ENCODE data around the gene TMEM131.
A peak's percentile ranks its signal among the peaks of the same experiment; 100 is the strongest.
"Not testable (repeated sequence)": the region's sequence is repeated elsewhere in the genome, so short reads cannot be mapped to it uniquely, and the experiment has no call there.

Gene TMEM131, protein sequence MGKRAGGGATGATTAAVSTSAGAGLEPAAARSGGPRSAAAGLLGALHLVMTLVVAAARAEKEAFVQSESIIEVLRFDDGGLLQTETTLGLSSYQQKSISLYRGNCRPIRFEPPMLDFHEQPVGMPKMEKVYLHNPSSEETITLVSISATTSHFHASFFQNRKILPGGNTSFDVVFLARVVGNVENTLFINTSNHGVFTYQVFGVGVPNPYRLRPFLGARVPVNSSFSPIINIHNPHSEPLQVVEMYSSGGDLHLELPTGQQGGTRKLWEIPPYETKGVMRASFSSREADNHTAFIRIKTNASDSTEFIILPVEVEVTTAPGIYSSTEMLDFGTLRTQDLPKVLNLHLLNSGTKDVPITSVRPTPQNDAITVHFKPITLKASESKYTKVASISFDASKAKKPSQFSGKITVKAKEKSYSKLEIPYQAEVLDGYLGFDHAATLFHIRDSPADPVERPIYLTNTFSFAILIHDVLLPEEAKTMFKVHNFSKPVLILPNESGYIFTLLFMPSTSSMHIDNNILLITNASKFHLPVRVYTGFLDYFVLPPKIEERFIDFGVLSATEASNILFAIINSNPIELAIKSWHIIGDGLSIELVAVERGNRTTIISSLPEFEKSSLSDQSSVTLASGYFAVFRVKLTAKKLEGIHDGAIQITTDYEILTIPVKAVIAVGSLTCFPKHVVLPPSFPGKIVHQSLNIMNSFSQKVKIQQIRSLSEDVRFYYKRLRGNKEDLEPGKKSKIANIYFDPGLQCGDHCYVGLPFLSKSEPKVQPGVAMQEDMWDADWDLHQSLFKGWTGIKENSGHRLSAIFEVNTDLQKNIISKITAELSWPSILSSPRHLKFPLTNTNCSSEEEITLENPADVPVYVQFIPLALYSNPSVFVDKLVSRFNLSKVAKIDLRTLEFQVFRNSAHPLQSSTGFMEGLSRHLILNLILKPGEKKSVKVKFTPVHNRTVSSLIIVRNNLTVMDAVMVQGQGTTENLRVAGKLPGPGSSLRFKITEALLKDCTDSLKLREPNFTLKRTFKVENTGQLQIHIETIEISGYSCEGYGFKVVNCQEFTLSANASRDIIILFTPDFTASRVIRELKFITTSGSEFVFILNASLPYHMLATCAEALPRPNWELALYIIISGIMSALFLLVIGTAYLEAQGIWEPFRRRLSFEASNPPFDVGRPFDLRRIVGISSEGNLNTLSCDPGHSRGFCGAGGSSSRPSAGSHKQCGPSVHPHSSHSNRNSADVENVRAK (N-terminal part only)

DNA sequence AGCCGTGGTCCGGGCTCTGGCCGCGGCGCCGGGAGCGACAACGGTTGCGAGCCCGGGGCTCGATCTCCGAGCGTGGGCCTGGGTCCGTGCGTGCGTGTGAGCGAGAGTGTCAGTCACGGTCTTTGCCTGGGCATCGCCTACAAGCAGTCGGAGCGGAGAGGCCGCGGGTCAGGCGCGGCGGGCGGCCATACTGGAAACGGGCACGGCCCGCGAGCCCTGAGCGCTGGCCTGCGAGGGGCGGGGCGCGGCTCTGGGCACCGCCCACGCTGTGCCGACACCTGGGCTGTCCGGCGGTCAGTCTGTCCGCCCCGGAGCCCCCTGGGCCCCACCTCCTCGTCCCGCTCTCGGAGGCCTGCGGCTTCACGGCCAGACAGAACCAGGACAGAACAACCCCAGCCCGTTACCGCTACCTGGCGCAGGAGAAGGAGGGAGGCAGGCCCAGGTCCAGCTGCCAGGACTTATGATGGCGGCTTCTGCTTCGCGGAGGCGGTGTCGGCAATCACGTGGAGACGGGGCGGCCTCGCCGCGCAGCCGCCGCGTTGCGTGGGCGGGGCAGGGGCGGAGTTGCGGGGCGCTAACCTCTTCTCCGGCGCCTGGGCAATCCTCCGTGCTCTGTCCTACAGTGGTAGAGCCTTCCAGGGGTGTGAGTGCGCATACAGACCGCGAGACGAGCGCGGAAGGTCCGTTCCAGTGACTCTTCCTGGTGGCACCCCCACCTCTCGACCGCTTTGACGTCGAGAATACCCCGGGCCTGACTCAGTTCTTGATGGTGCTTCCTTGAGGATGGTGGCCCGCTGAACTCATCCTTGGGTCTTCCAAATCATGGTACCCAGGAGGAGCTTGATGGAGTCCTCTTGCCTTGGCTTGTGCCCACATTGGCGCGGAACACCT, at the start of gene TMEM131:
Gene TMEM131, minus strand, starts transcription at position 215 of the 891 bp plus-strand sequence. CDS start 286 bp downstream, outside the sequence.
- DNase-seq: peak; percentile 96 to 97

DNA sequence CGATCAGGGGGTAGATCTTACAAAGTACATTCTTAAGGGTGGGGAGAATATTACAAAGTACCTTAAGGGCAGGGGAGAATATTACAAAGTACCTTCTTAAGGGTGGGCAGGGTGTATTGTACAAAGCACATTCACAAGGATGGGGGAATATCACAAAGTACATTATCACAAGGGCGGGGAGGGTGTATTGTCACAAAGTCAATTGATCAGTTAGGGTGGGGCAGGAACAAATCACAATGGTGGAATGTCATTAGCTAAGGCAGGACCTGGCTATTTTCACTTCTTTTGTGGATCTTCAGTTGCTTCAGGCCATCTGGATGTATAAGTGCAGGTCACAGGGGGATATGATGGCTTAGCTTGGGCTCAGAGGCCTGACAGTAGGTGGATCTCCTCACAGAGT, 49.0 kb upstream of the TMEM131 start:
- DNase-seq: not testable (repeated sequence)

DNA sequence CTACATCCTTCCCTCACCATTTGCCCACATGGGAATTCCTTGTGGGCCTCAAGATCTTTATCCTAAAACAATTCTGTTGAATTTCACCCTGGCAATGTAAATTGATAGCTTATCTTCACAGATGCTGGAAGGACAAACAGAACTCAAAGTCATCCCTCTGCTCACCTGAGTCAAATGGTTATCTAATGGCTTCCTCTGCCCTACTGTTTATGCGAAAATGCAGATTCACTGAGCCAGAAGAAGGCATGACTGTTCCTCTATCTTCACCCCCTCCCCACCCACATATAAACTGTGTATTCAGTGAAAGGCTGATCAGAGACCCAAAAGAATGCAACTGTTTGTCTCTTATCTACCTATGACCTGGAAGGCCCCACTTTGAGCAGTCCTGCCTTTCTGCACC, 47.4 kb upstream of the TMEM131 start:
- no peak for DNase-seq

DNA sequence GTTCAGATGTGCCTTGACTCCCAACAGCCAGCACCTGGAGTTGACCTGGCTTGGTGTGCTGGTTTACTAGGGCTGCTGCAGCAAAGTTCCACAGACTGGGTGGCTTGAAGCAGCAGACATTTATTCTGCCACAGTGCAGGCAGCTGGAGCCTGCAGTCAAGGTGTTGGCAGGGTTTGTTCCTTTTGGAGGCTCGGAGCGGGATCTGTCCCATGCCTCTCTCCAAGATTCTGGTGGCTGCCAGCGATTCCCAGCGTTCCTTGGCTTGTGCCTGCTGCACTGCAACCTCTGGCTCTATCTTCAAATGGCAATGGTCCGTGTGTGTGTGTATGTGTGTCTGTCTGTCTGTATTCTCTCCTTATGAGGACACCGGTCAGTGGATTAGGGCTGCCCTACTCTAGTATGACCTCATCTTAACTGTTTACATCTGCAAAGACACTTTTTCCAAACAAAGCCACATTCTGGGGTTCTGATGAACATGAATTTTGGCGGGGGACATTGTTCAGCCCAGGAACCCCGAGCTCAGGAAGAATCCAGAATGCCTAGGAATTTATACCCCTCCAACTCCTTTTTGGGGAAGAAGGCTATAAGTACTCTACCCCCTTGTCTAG, 44.7 kb upstream of the TMEM131 start:
- DNase-seq: no peak

DNA sequence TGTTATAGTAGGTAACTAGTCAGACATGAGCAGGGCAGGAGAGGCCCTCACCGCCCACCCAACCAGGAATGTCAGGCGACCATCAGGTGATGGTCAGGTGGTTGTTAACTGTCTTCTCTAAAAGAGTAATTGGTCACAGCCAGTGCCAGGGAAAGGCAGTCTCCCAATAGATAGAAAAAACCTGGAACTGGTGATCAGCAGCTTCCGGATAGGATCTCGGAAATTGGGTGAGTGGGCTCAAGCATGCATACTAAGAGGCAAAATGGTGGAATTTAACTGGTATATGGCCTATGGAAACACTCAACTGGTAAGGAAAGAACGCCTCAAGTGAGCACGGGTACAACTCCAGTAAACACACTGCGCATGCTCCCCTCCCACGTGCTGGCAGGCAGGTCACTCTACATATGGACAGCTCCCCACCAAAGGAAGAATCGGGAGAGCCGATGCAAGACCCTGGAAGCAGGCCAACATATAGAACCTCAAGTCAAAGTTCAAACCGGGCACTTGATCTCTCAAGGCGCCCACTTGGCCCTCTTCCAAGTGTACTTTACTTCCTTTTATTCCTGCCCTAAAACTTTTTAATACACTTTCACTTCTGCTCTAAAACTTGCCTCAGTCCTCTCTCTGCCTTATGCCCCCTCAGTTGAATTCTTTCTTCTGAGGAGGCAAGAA, 43.5 kb upstream of the TMEM131 start:
- DNase-seq: no peak

DNA sequence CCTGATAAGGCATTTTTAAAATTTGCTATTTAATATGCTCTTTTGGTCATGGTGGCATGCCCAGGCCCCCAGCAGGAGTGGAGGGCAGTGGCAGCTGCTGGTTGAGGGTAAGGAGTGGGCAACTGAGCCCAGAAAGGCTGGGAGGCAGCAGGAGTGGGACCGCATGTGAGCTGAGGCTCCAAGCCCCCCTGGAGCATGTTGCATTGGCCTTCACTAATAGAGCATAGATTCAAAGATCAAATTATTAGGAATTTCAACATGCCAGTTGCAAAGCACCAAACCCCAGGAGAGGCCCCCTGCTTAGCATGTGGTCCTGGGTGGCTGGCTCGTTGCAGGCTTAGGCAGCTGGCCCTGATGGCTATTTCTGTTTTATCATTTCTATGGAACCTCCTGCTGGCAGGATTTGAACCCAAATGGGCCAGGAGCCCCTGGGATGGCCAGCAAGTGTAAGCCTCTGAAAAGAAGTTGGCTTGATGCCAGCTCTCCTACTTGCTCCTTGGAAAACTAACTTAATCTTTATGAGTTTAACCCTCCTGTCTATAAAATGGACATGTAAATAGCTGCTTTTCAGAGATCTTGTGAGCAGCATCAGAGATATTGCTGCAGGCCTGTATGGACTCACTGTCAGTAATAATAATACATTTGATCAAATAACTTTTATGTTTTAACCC, 42.1 kb upstream of the TMEM131 start:
- no peak for DNase-seq

DNA sequence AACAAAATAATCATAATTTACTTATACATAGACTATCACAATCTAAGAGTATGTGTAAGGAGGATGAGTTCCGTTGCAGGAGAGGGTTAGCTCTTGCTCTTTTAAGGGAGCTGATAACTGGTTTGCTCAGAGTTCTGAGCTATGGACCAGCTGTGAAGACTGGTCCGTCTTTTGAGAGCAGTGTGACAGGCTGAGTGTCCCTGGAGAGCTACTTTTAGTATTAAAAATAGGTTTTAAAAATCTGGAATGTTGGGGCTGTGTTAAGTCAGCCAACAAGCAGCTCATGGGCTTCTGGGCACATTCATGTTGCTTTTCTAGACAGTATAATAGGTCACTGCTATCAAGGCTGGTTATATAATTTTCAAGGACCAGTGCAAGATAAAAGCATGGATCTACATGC, 41.5 kb upstream of the TMEM131 start:
- no peak for DNase-seq

DNA sequence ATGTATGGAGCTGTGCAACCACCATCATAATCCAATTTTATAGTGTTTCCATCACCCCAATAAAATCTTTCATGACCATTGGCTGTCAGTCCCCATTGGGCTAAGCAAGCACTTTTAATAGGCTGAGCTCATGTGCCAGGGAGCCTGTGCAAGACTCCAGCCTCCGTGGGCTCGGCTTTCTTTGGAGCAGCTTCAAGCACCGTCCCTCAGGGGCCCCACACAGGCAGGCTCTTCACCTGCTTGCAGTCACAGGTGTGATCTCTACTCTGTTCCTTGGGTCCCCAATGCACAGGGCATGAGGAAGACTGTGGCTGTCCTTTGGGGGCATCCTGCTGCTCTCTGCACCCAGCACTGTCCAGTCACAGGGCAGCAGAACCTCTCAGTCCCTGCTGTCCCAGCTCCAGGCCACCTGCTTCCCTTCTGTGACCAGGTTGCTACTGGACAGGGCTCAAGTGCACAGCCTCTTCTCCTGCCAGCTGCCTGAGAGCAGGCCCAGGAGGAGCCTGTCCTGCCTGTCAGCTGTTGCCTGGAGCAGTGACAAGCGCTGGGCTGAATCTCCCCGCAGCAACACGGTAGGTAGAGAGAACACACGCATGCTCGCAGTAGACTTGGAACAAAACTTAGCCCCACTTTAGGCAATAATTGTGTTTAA, 40.7 kb upstream of the TMEM131 start:
- no peak for DNase-seq

DNA sequence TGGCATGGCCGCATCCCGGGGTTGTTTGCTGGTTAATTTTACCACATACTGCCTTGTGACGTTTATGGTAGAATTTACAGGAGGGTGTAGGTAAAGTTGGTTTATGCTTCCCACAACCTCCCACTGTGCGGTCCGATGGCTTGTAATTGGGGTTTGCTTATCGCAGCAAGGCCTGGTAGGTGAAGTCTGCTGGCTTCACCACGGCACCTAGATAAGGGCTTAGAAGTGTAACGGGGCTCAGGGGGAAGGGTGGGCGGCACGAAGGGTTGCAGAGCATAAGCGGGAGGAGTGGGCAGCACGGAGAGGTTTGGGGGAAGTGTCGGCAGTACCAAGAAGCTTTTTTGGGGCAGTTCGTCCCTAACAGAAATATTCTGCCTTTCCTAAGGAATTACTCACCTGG, 39.0 kb upstream of the TMEM131 start:
- DNase-seq: no peak

DNA sequence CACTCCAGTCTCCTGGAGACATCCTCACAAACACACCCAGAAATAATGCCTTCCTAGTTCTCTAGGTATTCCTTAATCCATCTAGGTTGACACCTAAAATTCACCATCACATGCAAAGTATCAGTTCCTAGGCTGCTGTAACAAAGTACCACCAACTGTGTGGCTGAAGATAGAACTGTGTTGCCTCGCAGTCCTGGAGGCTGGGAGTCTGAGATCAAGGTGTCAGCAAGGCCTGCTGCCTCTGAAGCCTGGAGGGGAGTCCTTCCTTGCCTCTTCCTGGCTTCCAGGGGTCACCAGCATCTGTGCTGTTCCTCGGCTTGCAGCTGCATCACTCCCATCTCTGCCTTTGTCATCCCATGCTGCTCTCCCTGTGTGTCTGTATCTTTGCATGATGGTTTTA, 36.3 kb upstream of the TMEM131 start:
- no peak for DNase-seq

DNA sequence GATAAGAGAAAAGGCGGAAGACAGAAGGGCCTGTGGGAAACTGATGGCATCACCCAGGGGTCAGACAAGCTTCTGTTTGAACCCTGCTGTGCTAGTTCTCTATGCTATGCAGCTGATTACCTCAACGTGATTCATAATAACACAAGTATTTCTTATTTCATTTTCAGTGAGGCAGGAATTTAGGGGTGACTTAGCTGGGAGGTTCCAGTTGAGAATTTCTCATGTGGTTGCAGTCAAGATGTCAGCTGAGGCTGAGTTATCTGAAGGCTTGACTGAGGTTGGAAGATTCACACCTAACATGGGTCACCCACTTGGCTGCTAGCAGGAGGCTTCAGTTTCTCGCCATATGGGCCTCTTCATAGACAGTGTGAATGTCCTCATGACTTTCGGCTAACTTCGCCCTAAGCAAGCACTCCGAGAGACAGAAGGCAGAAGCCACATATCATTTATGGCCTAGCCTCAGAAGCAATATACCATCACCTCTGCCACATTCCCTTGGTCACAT, 34.0 kb upstream of the TMEM131 start:
- DNase-seq: no peak

DNA sequence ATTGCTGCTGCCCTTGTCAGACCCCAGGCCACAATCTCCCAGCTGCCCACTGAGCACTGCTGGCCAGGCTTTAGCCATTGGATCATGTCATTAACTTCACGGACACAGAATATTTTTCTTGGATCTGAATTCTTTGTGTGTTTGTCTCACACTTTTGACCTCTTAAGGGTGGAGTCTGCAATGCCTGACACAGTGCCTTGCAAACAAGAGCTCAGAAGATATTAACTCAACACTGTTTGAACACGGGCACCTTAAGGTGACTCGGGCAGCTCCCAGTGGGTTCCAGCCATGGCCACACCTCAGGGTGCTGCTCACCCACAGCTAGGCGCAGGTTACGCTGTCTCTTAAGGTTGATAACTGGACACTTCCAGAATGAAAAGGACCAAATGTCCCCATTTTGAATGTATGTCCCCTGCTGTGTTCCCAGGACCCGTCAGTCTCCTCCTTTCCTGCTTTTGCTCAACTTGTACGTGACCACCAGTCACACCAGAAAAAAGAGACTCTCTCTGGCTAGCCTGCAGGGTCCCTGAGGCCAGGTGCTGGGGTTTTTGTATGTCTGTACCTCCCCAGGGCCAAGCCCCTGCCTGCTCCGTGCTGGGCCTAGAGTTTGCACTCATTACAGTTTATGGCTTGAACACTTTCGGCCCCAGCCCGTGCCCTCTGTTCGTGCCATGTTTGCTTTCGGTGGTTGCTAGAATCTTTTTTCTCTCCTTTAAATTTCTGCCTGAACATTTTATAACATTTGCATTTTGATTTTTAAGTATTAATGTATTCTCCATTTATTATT, 33.4 kb upstream of the TMEM131 start:
- DNase-seq: no peak

DNA sequence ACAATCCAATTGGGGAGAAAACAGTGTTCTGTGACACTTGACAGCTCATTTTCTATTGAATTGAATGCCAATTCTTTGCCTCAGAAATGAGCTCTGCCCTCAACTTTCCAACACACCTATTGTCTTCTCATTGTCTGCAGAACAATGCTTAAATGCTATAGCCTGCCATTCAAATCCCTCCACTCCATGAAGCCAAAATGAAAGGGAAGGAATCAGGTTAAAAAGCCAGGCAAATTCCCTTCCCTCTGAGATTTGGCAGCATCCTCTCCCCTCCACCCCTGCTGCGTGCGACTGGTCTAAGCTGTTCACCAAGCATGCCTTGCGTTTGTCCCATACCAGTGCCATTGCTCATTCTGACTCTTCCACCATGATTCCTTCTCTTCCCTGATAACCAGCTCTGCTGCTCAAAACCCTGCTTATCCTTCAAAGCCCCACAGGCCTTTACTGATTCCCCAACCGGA, 32.4 kb upstream of the TMEM131 start:
- no peak for DNase-seq

DNA sequence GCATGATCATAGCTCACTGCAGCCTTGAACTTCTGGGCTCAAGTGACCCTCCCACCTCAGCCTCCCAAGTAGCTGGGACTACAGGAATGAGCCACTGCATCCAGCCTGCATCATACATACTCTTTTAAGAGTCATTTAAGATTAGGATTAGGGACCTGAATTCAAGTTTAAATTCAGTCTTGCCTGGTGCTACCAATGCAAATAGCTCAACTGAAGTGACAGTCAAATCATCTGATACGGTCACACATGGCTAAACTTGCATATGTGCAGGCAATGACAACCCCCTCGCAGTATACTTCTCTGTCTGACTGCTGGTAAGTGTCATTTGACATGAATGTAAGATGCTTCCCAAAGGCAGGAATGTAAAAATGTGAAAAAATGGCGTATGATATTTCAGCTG, 31.8 kb upstream of the TMEM131 start:
- no peak for DNase-seq

DNA sequence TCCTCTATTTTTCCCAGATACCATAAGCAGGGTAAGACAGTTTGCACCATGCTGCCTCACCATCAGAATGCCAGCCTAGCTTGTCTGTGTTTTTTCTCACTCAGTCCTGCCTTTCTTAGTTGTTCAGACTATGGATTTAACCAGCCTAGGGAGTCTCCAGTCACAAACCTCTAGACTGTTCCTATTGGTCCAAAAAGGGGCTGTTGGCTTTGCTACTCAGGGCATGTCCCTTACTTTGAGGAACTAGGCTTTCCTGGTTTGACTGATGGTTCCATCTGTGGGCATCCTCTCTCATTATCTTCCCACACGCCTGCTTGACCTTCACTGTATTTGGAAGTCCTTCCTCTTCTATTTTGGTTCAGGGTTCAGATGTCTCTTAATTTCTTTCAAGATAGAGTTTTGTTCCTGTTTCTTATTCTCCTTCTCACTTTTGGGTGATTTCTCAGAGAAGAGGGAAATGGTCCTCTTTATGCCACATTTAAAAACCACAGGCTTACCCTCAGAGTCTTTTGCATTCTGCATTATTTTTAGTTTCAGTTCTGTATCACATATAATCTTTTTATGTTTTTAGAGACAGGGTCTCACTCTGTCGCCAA, 31.3 kb upstream of the TMEM131 start:
- no peak for DNase-seq

DNA sequence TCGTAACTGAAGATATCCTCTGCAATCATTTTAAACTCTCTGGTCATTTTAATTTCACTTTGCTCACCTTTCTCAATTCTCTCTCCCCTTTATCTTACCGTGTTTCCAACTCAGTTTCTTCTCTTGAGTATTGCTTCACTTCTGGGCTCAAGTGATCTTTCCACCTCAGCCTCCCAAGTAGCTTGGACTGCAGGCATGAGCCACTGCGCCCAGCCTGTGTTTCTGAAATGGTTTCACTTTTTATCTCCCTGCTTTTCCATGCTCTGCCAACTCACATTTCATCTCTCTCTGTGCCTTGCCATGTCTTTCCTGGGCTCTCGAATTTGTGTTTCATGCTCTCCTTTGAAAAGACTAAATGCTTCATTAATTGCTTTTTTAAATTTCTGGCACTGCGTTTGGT, 30.5 kb upstream of the TMEM131 start:
- DNase-seq: no peak

DNA sequence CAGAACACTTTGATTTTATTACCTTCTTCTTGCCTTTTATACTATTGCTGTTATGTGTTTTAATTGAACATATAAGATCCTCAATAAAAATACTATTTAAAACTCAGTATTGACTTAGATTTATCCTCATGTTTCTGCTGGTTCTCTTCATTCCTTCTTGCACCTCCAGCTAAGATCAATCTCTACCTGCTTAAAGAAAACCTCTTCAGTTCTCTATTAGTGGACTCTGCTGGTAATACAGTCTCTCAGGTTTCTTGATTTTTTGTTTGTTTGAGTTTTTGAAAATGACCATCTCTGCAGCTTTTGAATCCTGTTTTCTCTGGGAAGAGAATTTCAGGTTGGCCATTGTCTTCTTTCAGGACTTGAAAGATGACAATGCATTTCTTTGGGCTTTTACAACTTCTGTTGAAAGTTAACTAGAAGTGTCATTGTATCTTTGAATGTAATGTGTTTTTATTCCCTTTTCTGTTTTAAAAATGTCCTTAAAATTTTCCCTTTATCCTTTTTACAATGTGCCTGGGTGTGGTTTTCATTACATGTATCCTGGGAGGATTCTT, 29.8 kb upstream of the TMEM131 start:
- no peak for DNase-seq

DNA sequence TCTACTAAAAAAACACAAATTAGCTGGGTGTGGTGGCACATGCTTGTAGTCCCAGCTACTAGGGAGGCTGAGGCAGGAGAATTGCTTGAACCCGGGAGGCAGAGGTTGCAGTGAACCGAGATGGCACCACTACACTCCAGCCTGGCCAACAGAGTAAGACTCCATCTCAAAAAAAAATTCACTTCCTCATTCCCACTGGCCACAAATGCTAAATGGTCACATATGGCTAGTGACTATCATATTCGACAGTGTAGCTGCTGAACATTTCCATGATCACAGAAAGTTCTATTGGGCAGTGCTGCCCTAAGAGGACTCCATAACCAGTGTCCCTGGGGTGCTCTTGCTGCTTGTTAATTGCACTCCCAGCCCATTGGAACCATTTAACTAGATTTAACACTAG, 26.3 kb upstream of the TMEM131 start:
- not testable (repeated sequence) for DNase-seq

Measured in stimulated activated CD4-positive, alpha-beta T cell treated with anti-CD3 and anti-CD28 coated beads, Interleukin-4, amount 100 ng/mL, for 4 hours (primary cell).